Measurements from ENCODE around the gene MAN1B1. TPM values are rescaled to one million over a fixed set of nuclear protein-coding genes. Genes with fewer than 3 reads are reported as not detected.

Gene MAN1B1
- polyA plus RNA-seq, 3 donors = 29.3 to 38.2 (median 33.3) TPM

GRCh38 chr9:137063311-137064026 lies 23.3 kb upstream of the MAN1B1 start:
- Mint-ChIP-seq H3K4me1 (peaks cover 15% of the 10 kb centered on the region), H3K27me3 (ENCODE audit: low read depth in 3 of 3) (peaks cover 14 to 25% (median 21%) of the 10 kb centered on the region in 3 donors), H3K9me3 (no peaks in the 10 kb centered on the region), H3K4me3 (no peak overlapping the region), H3K36me3 (peaks cover 6 to 18% of the 10 kb centered on the region in 2 donors), H3K27ac (no peak overlapping the region)
- 88% methylated on average over 24 of the region's 26 CpGs for WGBS (ENCODE audit: insufficient coverage)
- no peak for TF ChIP-seq CTCF (IDR thresholded peaks at IDR 0.05)
- no peak for DNase-seq
- no peak overlapping the region for H3K4me2 ChIP-seq (replicated peaks; ENCODE audit: extremely low read depth, low read length, poor library complexity, severe bottlenecking)
- peaks cover 0 to 5% of the 10 kb centered on the region in 2 donors for H3K36me3 ChIP-seq (replicated peaks in 1 of 2; ENCODE audit: control insufficient read depth in 1 of 2, insufficient read depth in 2 of 2, low read length in 2 of 2)
- H3K9ac ChIP-seq (ENCODE audit: insufficient read depth, low read length, poor library complexity, severe bottlenecking) = no peak overlapping the region
- no peak overlapping the region for H3K27ac ChIP-seq (ENCODE audit: low read depth in 1 of 2, low read length in 2 of 2)
- H3K27me3 ChIP-seq (ENCODE audit: control insufficient read depth in 2 of 2, insufficient read depth in 2 of 2, low read length in 2 of 2) = no peaks in the 10 kb centered on the region
- H2AFZ ChIP-seq (ENCODE audit: insufficient read depth, low read depth, low read length, poor library complexity, severe bottlenecking) = no peak overlapping the region
- no peaks in the 10 kb centered on the region for H4K20me1 ChIP-seq (ENCODE audit: insufficient read depth, low read length)
- peaks cover 10 to 11% of the 10 kb centered on the region in 2 donors for H3K4me1 ChIP-seq (ENCODE audit: control insufficient read depth in 1 of 2, insufficient read depth in 2 of 2, low read length in 2 of 2)
- no peaks in the 10 kb centered on the region for H3K9me3 ChIP-seq (replicated peaks in 1 of 2; ENCODE audit: control insufficient read depth in 1 of 2, insufficient read depth in 1 of 2, low read length in 2 of 2)
- H3K4me3 ChIP-seq (replicated peaks in 1 of 3; ENCODE audit: low read depth in 2 of 3, low read length in 3 of 3) = no peak overlapping the region
- no peaks in the 10 kb centered on the region for H3K79me2 ChIP-seq (ENCODE audit: insufficient read depth, low read length)
- intact Hi-C loops (cut with micrococcal nuclease) = loop anchor here in 1 of 2 donors (10.0 kb wide), 1 partner anchor 279 kb away; no protein-coding TSS in a partner anchor

GRCh38 chr9:137064027-137064879 lies 22.5 kb upstream of the MAN1B1 start:
- Histone ChIP-seq H3K9ac (ENCODE audit: insufficient read depth, low read length, poor library complexity, severe bottlenecking) (no peak overlapping the region), H3K79me2 (ENCODE audit: insufficient read depth, low read length) (peaks cover 6% of the 10 kb centered on the region), H4K20me1 (ENCODE audit: insufficient read depth, low read length) (no peaks in the 10 kb centered on the region), H3K27ac (ENCODE audit: low read depth in 1 of 2, low read length in 2 of 2) (no peak overlapping the region), H3K9me3 (replicated peaks in 1 of 2; ENCODE audit: control insufficient read depth in 1 of 2, insufficient read depth in 1 of 2, low read length in 2 of 2) (no peaks in the 10 kb centered on the region), H3K36me3 (replicated peaks in 1 of 2; ENCODE audit: control insufficient read depth in 1 of 2, insufficient read depth in 2 of 2, low read length in 2 of 2) (peaks cover 0 to 5% of the 10 kb centered on the region in 2 donors), H3K4me1 (ENCODE audit: control insufficient read depth in 1 of 2, insufficient read depth in 2 of 2, low read length in 2 of 2) (peaks cover 18 to 19% of the 10 kb centered on the region in 2 donors), H3K4me2 (replicated peaks; ENCODE audit: extremely low read depth, low read length, poor library complexity, severe bottlenecking) (no peak overlapping the region), H3K27me3 (ENCODE audit: control insufficient read depth in 2 of 2, insufficient read depth in 2 of 2, low read length in 2 of 2) (peaks cover 0 to under 1% of the 10 kb centered on the region in 2 donors), H2AFZ (ENCODE audit: insufficient read depth, low read depth, low read length, poor library complexity, severe bottlenecking) (no peak overlapping the region), H3K4me3 (replicated peaks in 1 of 3; ENCODE audit: low read depth in 2 of 3, low read length in 3 of 3) (no peak overlapping the region)
- Mint-ChIP-seq H3K9me3 (no peaks in the 10 kb centered on the region), H3K27me3 (ENCODE audit: low read depth in 3 of 3) (peaks cover 14 to 22% (median 14%) of the 10 kb centered on the region in 3 donors), H3K4me1 (peaks cover 16% of the 10 kb centered on the region), H3K4me3 (no peak overlapping the region), H3K27ac (no peak overlapping the region), H3K36me3 (peaks cover 6 to 18% of the 10 kb centered on the region in 2 donors)
- intact Hi-C loops (cut with micrococcal nuclease) = loop anchor here in 1 of 2 donors (10.0 kb wide), 1 partner anchor 279 kb away; no protein-coding TSS in a partner anchor
- 57% methylated on average over 54 of the region's 55 CpGs for WGBS (ENCODE audit: insufficient coverage)
- peak; percentile 48 to 64 (median 57) for DNase-seq
- peak; percentile 98 for TF ChIP-seq CTCF (IDR thresholded peaks at IDR 0.05)
